Fibroblast of skin of scalp (primary cell): ENCODE data around the gene ADCY3. TPM values are rescaled to one million over a fixed set of nuclear protein-coding genes. Genes with fewer than 3 reads are reported as not detected.

ENCODE experiments used
- DNase-seq: peaks from one replicate; pipeline ENCODE4 v3.0.0-alpha.2; 2013
- polyA plus RNA-seq, 2 experiments: library from polyadenylated mRNA; unstranded; fragments of 120-200 nt; gene quantifications; one replicate each; pipeline ENCODE4 v1.2.1, GENCODE V29; 2013; ENCODE audit not compliant: insufficient read length in 2 of 2

Gene ADCY3
- polyA plus RNA-seq (2013, experiment 1 of 2; ENCODE audit: insufficient read length): 30.7 TPM
- 29.9 TPM for polyA plus RNA-seq (2013, experiment 2 of 2; ENCODE audit: insufficient read length)

GRCh38 chr2:24920098-24920808 is at the start of gene ADCY3:
TSS of gene ADCY3 (minus strand) at chr2:24920237. CDS start at chr2:24918987, 1,250 bp downstream.
- DNase-seq: peak; percentile 60

GRCh38 chr2:24969784-24970183 is 49.7 kb upstream of the ADCY3 start:
- no peak for DNase-seq

GRCh38 chr2:24961903-24962302 is 41.9 kb upstream of the ADCY3 start:
- no peak for DNase-seq

GRCh38 chr2:24959761-24960160 is 39.7 kb upstream of the ADCY3 start:
- DNase-seq: no peak

GRCh38 chr2:24958411-24958935 is 38.4 kb upstream of the ADCY3 start:
- DNase-seq: no peak

GRCh38 chr2:24957976-24958375 is 37.9 kb upstream of the ADCY3 start:
- DNase-seq: no peak

GRCh38 chr2:24957221-24957620 is 37.2 kb upstream of the ADCY3 start:
- no peak for DNase-seq

- no peak for DNase-seq
These were observed 35.9 kb upstream of the ADCY3 start for GRCh38 chr2:24955921-24956320.

- no peak for DNase-seq
These were observed 35.2 kb upstream of the ADCY3 start for GRCh38 chr2:24955232-24955631.

- DNase-seq: no peak
These were observed 30.1 kb upstream of the ADCY3 start for GRCh38 chr2:24950102-24950501.

- DNase-seq: no peak
These were observed 28.5 kb upstream of the ADCY3 start for GRCh38 chr2:24948506-24948905.

GRCh38 chr2:24947561-24948157 is 27.6 kb upstream of the ADCY3 start:
- no peak for DNase-seq

- DNase-seq: peak; percentile 14
These were observed 25.9 kb upstream of the ADCY3 start for GRCh38 chr2:24945907-24946306.

GRCh38 chr2:24943427-24944053 is 23.5 kb upstream of the ADCY3 start:
- peak; percentile 17 for DNase-seq

- DNase-seq: no peak
These were observed 19.3 kb upstream of the ADCY3 start for GRCh38 chr2:24939353-24939752.

- DNase-seq: no peak
These were observed 17.2 kb upstream of the ADCY3 start for GRCh38 chr2:24937236-24937635.

- DNase-seq: no peak
These were observed 15.1 kb upstream of the ADCY3 start for GRCh38 chr2:24935145-24935544.

GRCh38 chr2:24932715-24933114 is 12.7 kb upstream of the ADCY3 start:
- DNase-seq: no peak

GRCh38 chr2:24930768-24931167 is 10.7 kb upstream of the ADCY3 start:
- DNase-seq: no peak

GRCh38 chr2:24929230-24929629 is 9.2 kb upstream of the ADCY3 start:
- no peak for DNase-seq

- DNase-seq: no peak
These were observed 8.0 kb upstream of the ADCY3 start for GRCh38 chr2:24928036-24928435.

GRCh38 chr2:24926602-24927252 is 6.7 kb upstream of the ADCY3 start:
- peak; percentile 54 for DNase-seq

GRCh38 chr2:24926220-24926601 is 6.2 kb upstream of the ADCY3 start:
- DNase-seq: no peak
